ENCODE measurements around the gene TGFBR2. TPM values are rescaled to one million over a fixed set of nuclear protein-coding genes. Genes with fewer than 3 reads are reported as not detected.

TGFBR2 gene
- total RNA-seq, 1 donor from 2014 or later = 53.4 TPM

- no peak for DNase-seq (ENCODE audit: low read depth)
- no peak for TF ChIP-seq CTCF (conservative IDR thresholded peaks at IDR 0.05; ENCODE audit: low read depth, low read length)
- H3K4me3 ChIP-seq (ENCODE audit: low read depth, low read length) = no peak overlapping the region
These were observed 20.1 kb upstream of the TGFBR2 start for GRCh38 chr3:30586096-30586805.

DNA sequence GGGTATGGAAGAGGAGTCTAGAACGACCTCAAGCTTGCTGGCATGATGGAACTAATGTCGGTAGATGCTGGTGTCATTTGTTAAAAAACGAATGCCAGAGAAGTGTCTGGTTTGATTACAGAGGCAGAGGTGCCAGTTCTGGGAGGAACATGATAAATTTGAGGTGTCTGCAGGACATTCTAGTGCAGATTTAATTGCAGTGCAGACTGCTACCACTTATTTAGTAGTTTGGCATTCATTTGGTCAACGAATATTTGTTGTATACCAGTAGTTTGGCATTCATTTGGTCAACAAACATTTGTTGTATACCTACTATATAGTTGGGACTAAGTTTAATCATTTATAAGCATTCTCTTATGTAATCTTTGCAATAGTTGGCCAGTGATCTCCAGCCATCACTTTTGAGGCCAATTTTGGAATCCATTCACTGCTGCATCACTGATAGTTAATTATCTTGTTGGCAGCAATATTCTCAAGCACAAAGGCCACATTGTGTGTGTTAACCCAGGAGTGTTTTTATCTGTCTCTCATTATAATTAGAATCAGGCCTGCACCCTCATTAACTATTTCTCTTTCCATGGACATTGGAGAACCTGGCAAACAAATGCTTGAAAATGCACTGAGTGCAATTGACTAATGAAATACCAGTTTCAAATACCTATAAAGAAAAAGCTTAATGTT is 19.5 kb upstream of the TGFBR2 start:
- H3K4me3 ChIP-seq (ENCODE audit: low read depth, low read length) = no peak overlapping the region
- no peak for DNase-seq (ENCODE audit: low read depth)
- TF ChIP-seq CTCF (conservative IDR thresholded peaks at IDR 0.05; ENCODE audit: low read depth, low read length) = no peak

DNA sequence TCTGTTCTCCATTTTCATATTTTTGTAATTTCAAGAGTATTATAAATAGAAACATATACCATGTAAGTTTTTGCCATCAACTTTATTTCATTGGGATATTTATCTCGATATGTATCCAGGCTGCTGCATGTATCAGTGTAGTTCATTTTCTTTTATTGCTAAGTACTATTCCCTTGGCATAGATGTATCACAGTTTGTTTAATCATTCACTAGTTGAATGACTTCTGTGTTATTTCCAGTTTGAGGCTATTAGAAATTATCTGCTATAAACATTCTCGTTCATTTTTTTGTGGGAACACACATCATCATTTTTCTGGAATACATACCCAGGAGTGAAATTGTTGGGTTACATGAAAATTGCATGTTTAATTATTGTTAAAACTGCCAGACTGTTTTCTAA is 18.5 kb upstream of the TGFBR2 start:
- TF ChIP-seq CTCF (conservative IDR thresholded peaks at IDR 0.05; ENCODE audit: low read depth, low read length) = no peak
- no peak for DNase-seq (ENCODE audit: low read depth)

DNA sequence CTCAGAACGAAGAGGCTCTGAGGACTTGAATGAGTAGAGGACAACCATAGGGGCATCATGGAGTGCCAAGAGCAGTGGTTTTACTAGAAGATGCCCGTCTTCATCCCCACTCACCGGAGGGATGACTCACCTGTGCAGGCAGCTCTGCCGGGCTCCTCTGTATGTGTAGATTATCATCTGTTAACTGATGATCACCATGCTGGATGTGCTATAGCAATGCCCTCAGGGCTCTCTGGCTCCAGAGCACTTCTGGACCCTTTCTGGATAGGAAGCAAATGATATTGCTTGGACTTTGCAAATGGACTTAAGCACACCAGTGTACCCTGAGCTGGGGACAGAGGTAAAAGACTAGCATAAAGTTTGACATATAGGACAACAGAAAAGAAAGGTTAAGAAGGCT is 10.2 kb upstream of the TGFBR2 start:
- no peak for DNase-seq (ENCODE audit: low read depth)
- no peak for TF ChIP-seq CTCF (conservative IDR thresholded peaks at IDR 0.05; ENCODE audit: low read depth, low read length)
- H3K4me3 ChIP-seq (ENCODE audit: low read depth, low read length) = no peak overlapping the region

More for the DNA sequence above, 18.5 kb upstream of the TGFBR2 start:
- H3K4me3 ChIP-seq (ENCODE audit: low read depth, low read length) = no peak overlapping the region

- peak; percentile 99 for DNase-seq (ENCODE audit: low read depth)
- no peak overlapping the region for H3K4me3 ChIP-seq (ENCODE audit: low read depth, low read length)
- TF ChIP-seq CTCF (conservative IDR thresholded peaks at IDR 0.05; ENCODE audit: low read depth, low read length) = no peak
These were observed 9.2 kb upstream of the TGFBR2 start for GRCh38 chr3:30597131-30597768.

GRCh38 chr3:30597769-30598134 is 8.6 kb upstream of the TGFBR2 start:
- no peak overlapping the region for H3K4me3 ChIP-seq (ENCODE audit: low read depth, low read length)
- TF ChIP-seq CTCF (conservative IDR thresholded peaks at IDR 0.05; ENCODE audit: low read depth, low read length) = no peak
- DNase-seq (ENCODE audit: low read depth) = no peak
